ENCODE data around the gene PHF23.
A peak's percentile ranks its signal among the peaks of the same experiment; 100 is the strongest.

PHF23 gene

GRCh38 chr17:7232114-7232513 lies 7.1 kb downstream of the PHF23 start:
- no peak overlapping the region for H4K5ac ChIP-seq (ENCODE audit: low read length)
- H3K4me2 ChIP-seq (ENCODE audit: low read length) = peak overlapping the region; percentile 6
- H3K36me3 ChIP-seq (ENCODE audit: control insufficient read depth, insufficient read depth, low read length) = peaks cover 22% of the 10 kb centered on the region
- WGBS (ENCODE audit: extremely low coverage, insufficient coverage, low lambda C conversion rate) = no CpG with 5 or more reads among the region's 5 CpGs
- H3K79me1 ChIP-seq (ENCODE audit: low read length) = peaks cover 25% of the 10 kb centered on the region
- no peak overlapping the region for H2BK120ac ChIP-seq (ENCODE audit: low read depth, low read length)
- no peak overlapping the region for H3K23ac ChIP-seq (ENCODE audit: low read length)
- H2BK15ac ChIP-seq (replicated peaks; ENCODE audit: low read depth) = no peak overlapping the region
- H4K8ac ChIP-seq (ENCODE audit: low read depth, low read length) = no peak overlapping the region
- H3K4ac ChIP-seq (ENCODE audit: low read depth, low read length) = no peak overlapping the region
- no peak overlapping the region for H3K4me3 ChIP-seq (ENCODE audit: low read length)
- peak overlapping the region; percentile 17 for H3K56ac ChIP-seq (ENCODE audit: low read length)
- H2BK5ac ChIP-seq (ENCODE audit: low read length) = no peak overlapping the region
- H3K27me3 ChIP-seq (ENCODE audit: insufficient read depth, low read length, poor library complexity) = no peaks in the 10 kb centered on the region
- peaks cover 7% of the 10 kb centered on the region for H3K4me1 ChIP-seq (ENCODE audit: control insufficient read depth, low read depth, low read length)
- DNase-seq = no peak
- H3K79me2 ChIP-seq (ENCODE audit: control insufficient read depth, insufficient read depth, low read length) = peaks cover 38% of the 10 kb centered on the region
- H2AK5ac ChIP-seq (ENCODE audit: low read length) = no peak overlapping the region
- no peak overlapping the region for H3K18ac ChIP-seq (ENCODE audit: low read length)
- H3K27ac ChIP-seq (ENCODE audit: low read depth, low read length) = no peak overlapping the region
- H3K9ac ChIP-seq (ENCODE audit: low read length) = peak overlapping the region; percentile 17

GRCh38 chr17:7229504-7229903 lies 9.8 kb downstream of the PHF23 start:
- H3K18ac ChIP-seq (ENCODE audit: low read length) = no peak overlapping the region
- H4K8ac ChIP-seq (ENCODE audit: low read depth, low read length) = no peak overlapping the region
- no peak overlapping the region for H3K27ac ChIP-seq (ENCODE audit: low read depth, low read length)
- H2AK5ac ChIP-seq (ENCODE audit: low read length) = no peak overlapping the region
- no peak overlapping the region for H3K9ac ChIP-seq (ENCODE audit: low read length)
- no peak overlapping the region for H2BK15ac ChIP-seq (replicated peaks; ENCODE audit: low read depth)
- no peak overlapping the region for H2BK5ac ChIP-seq (ENCODE audit: low read length)
- H3K36me3 ChIP-seq (ENCODE audit: control insufficient read depth, insufficient read depth, low read length) = peaks cover 12% of the 10 kb centered on the region
- no peak overlapping the region for H2BK120ac ChIP-seq (ENCODE audit: low read depth, low read length)
- H3K4ac ChIP-seq (ENCODE audit: low read depth, low read length) = no peak overlapping the region
- no peak overlapping the region for H3K4me2 ChIP-seq (ENCODE audit: low read length)
- DNase-seq = no peak
- peaks cover 19% of the 10 kb centered on the region for H3K79me1 ChIP-seq (ENCODE audit: low read length)
- no CpG with 5 or more reads among the region's 19 CpGs for WGBS (ENCODE audit: extremely low coverage, insufficient coverage, low lambda C conversion rate)
- peaks cover 7% of the 10 kb centered on the region for H3K4me1 ChIP-seq (ENCODE audit: control insufficient read depth, low read depth, low read length)
- no peaks in the 10 kb centered on the region for H3K27me3 ChIP-seq (ENCODE audit: insufficient read depth, low read length, poor library complexity)
- peaks cover 25% of the 10 kb centered on the region for H3K79me2 ChIP-seq (ENCODE audit: control insufficient read depth, insufficient read depth, low read length)
- no peak overlapping the region for H3K4me3 ChIP-seq (ENCODE audit: low read length)
- no peak overlapping the region for H4K5ac ChIP-seq (ENCODE audit: low read length)
- no peak overlapping the region for H3K23ac ChIP-seq (ENCODE audit: low read length)
- H3K56ac ChIP-seq (ENCODE audit: low read length) = no peak overlapping the region

GRCh38 chr17:7228920-7229319 lies 10.3 kb downstream of the PHF23 start:
- peaks cover 25% of the 10 kb centered on the region for H3K79me2 ChIP-seq (ENCODE audit: control insufficient read depth, insufficient read depth, low read length)
- no peak overlapping the region for H3K4me3 ChIP-seq (ENCODE audit: low read length)
- no peak overlapping the region for H4K5ac ChIP-seq (ENCODE audit: low read length)
- no peak overlapping the region for H2BK120ac ChIP-seq (ENCODE audit: low read depth, low read length)
- H3K27me3 ChIP-seq (ENCODE audit: insufficient read depth, low read length, poor library complexity) = no peaks in the 10 kb centered on the region
- H4K8ac ChIP-seq (ENCODE audit: low read depth, low read length) = no peak overlapping the region
- H3K23ac ChIP-seq (ENCODE audit: low read length) = no peak overlapping the region
- peaks cover 7% of the 10 kb centered on the region for H3K4me1 ChIP-seq (ENCODE audit: control insufficient read depth, low read depth, low read length)
- no peak overlapping the region for H3K9ac ChIP-seq (ENCODE audit: low read length)
- peaks cover 15% of the 10 kb centered on the region for H3K36me3 ChIP-seq (ENCODE audit: control insufficient read depth, insufficient read depth, low read length)
- H2BK5ac ChIP-seq (ENCODE audit: low read length) = no peak overlapping the region
- H3K79me1 ChIP-seq (ENCODE audit: low read length) = peaks cover 19% of the 10 kb centered on the region
- DNase-seq = no peak
- no CpG with 5 or more reads among the region's 14 CpGs for WGBS (ENCODE audit: extremely low coverage, insufficient coverage, low lambda C conversion rate)
- no peak overlapping the region for H3K56ac ChIP-seq (ENCODE audit: low read length)
- no peak overlapping the region for H2BK15ac ChIP-seq (replicated peaks; ENCODE audit: low read depth)
- H3K4ac ChIP-seq (ENCODE audit: low read depth, low read length) = no peak overlapping the region
- no peak overlapping the region for H2AK5ac ChIP-seq (ENCODE audit: low read length)
- H3K18ac ChIP-seq (ENCODE audit: low read length) = no peak overlapping the region
- no peak overlapping the region for H3K27ac ChIP-seq (ENCODE audit: low read depth, low read length)
- H3K4me2 ChIP-seq (ENCODE audit: low read length) = no peak overlapping the region

- H3K27me3 ChIP-seq (ENCODE audit: insufficient read depth, low read length, poor library complexity) = no peaks in the 10 kb centered on the region
- no CpG with 5 or more reads among the region's 31 CpGs for WGBS (ENCODE audit: extremely low coverage, insufficient coverage, low lambda C conversion rate)
- H3K27ac ChIP-seq (ENCODE audit: low read depth, low read length) = no peak overlapping the region
- H3K23ac ChIP-seq (ENCODE audit: low read length) = no peak overlapping the region
- no peak overlapping the region for H3K18ac ChIP-seq (ENCODE audit: low read length)
- peaks cover 3% of the 10 kb centered on the region for H3K4me1 ChIP-seq (ENCODE audit: control insufficient read depth, low read depth, low read length)
- H3K56ac ChIP-seq (ENCODE audit: low read length) = no peak overlapping the region
- peaks cover 14% of the 10 kb centered on the region for H3K79me1 ChIP-seq (ENCODE audit: low read length)
- H2BK15ac ChIP-seq (replicated peaks; ENCODE audit: low read depth) = no peak overlapping the region
- no peak overlapping the region for H3K4ac ChIP-seq (ENCODE audit: low read depth, low read length)
- no peak overlapping the region for H3K4me3 ChIP-seq (ENCODE audit: low read length)
- H3K79me2 ChIP-seq (ENCODE audit: control insufficient read depth, insufficient read depth, low read length) = peaks cover 10% of the 10 kb centered on the region
- peaks cover 22% of the 10 kb centered on the region for H3K36me3 ChIP-seq (ENCODE audit: control insufficient read depth, insufficient read depth, low read length)
- no peak overlapping the region for H2BK5ac ChIP-seq (ENCODE audit: low read length)
- H2BK120ac ChIP-seq (ENCODE audit: low read depth, low read length) = no peak overlapping the region
- no peak overlapping the region for H3K9ac ChIP-seq (ENCODE audit: low read length)
- H2AK5ac ChIP-seq (ENCODE audit: low read length) = no peak overlapping the region
- H3K4me2 ChIP-seq (ENCODE audit: low read length) = no peak overlapping the region
- no peak for DNase-seq
- no peak overlapping the region for H4K8ac ChIP-seq (ENCODE audit: low read depth, low read length)
- no peak overlapping the region for H4K5ac ChIP-seq (ENCODE audit: low read length)
These were observed 12.2 kb downstream of the PHF23 start for GRCh38 chr17:7226721-7227710.

- WGBS (ENCODE audit: extremely low coverage, insufficient coverage, low lambda C conversion rate) = no CpG with 5 or more reads among the region's 21 CpGs
- H3K23ac ChIP-seq (ENCODE audit: low read length) = no peak overlapping the region
- DNase-seq = no peak
- no peak overlapping the region for H3K18ac ChIP-seq (ENCODE audit: low read length)
- H3K27ac ChIP-seq (ENCODE audit: low read depth, low read length) = no peak overlapping the region
- no peak overlapping the region for H3K9ac ChIP-seq (ENCODE audit: low read length)
- H2AK5ac ChIP-seq (ENCODE audit: low read length) = no peak overlapping the region
- H3K27me3 ChIP-seq (ENCODE audit: insufficient read depth, low read length, poor library complexity) = no peaks in the 10 kb centered on the region
- H3K4me2 ChIP-seq (ENCODE audit: low read length) = no peak overlapping the region
- no peak overlapping the region for H3K4me3 ChIP-seq (ENCODE audit: low read length)
- H3K56ac ChIP-seq (ENCODE audit: low read length) = no peak overlapping the region
- H2BK5ac ChIP-seq (ENCODE audit: low read length) = no peak overlapping the region
- peaks cover 22% of the 10 kb centered on the region for H3K36me3 ChIP-seq (ENCODE audit: control insufficient read depth, insufficient read depth, low read length)
- H3K79me2 ChIP-seq (ENCODE audit: control insufficient read depth, insufficient read depth, low read length) = peaks cover under 1% of the 10 kb centered on the region
- H3K79me1 ChIP-seq (ENCODE audit: low read length) = peaks cover 13% of the 10 kb centered on the region
- no peak overlapping the region for H2BK15ac ChIP-seq (replicated peaks; ENCODE audit: low read depth)
- no peak overlapping the region for H4K5ac ChIP-seq (ENCODE audit: low read length)
- no peak overlapping the region for H2BK120ac ChIP-seq (ENCODE audit: low read depth, low read length)
- H3K4ac ChIP-seq (ENCODE audit: low read depth, low read length) = no peak overlapping the region
- no peak overlapping the region for H4K8ac ChIP-seq (ENCODE audit: low read depth, low read length)
- H3K4me1 ChIP-seq (ENCODE audit: control insufficient read depth, low read depth, low read length) = no peaks in the 10 kb centered on the region
These were observed 13.4 kb downstream of the PHF23 start for GRCh38 chr17:7225711-7226331.
